ENCODE measurements around the gene TMED6.
A peak's percentile ranks its signal among the peaks of the same experiment; 100 is the strongest.

Gene TMED6

DNA sequence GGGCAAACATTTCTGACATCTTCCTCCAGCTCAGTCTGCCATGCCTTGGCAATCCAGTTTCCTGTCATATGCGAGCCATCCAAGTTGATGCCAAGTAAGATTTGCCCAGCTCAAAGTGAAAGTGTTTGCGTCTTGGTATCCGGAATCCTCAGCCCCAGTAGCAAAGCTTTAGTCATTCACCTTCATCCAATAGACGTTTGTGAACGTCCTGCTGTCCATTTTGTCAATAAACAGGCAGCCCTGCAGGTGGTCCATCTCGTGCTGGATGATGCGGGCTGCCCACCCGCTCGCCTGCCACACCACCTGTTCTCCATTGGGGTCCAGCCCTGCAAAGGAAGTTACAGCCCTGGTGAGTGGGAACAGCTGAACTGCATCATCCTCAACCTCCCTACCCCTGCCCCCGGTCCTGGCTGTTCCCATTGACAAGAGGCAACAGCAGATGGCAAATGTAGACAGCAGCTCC is 22.7 kb downstream of the TMED6 start:
- Histone ChIP-seq H3K9ac (ENCODE audit: low read length) (peak overlapping the region; percentile 87), H3K27me3 (ENCODE audit: low read length) (no peaks in the 10 kb centered on the region), H3K27ac (ENCODE audit: low read depth, low read length) (peak overlapping the region; percentile 67), H3K4me3 (ENCODE audit: insufficient read depth, low read length, poor library complexity, severe bottlenecking) (peak overlapping the region; percentile 66), H4K20me1 (ENCODE audit: low read depth, low read length) (peaks cover 3% of the 10 kb centered on the region; the same call in 1 of the 2 replicates), H3K36me3 (ENCODE audit: low read length) (peaks cover 3% of the 10 kb centered on the region), H2AFZ (ENCODE audit: low read depth, low read length, severe bottlenecking) (no peak overlapping the region), H3F3A (ENCODE audit: insufficient read depth) (peaks cover 14% of the 10 kb centered on the region), H3K4me2 (ENCODE audit: low read depth, low read length, poor library complexity, severe bottlenecking) (peak overlapping the region; percentile 88), H3K9me3 (ENCODE audit: insufficient read depth, low read length) (no peaks in the 10 kb centered on the region), H3K9me2 (replicated peaks; ENCODE audit: insufficient read depth, low read length) (no peaks in the 10 kb centered on the region), H3K79me2 (ENCODE audit: insufficient read depth, low read length) (peaks cover 64% of the 10 kb centered on the region)
- TF ChIP-seq, protein P1, sequence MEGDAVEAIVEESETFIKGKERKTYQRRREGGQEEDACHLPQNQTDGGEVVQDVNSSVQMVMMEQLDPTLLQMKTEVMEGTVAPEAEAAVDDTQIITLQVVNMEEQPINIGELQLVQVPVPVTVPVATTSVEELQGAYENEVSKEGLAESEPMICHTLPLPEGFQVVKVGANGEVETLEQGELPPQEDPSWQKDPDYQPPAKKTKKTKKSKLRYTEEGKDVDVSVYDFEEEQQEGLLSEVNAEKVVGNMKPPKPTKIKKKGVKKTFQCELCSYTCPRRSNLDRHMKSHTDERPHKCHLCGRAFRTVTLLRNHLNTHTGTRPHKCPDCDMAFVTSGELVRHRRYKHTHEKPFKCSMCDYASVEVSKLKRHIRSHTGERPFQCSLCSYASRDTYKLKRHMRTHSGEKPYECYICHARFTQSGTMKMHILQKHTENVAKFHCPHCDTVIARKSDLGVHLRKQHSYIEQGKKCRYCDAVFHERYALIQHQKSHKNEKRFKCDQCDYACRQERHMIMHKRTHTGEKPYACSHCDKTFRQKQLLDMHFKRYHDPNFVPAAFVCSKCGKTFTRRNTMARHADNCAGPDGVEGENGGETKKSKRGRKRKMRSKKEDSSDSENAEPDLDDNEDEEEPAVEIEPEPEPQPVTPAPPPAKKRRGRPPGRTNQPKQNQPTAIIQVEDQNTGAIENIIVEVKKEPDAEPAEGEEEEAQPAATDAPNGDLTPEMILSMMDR (IDR thresholded peaks at IDR 0.05; ENCODE audit: insufficient read depth, low read length, poor library complexity, severe bottlenecking) = no peak
- TF ChIP-seq EZH2phosphoT487 (conservative IDR thresholded peaks at IDR 0.05; ENCODE audit: low read length) = no peak

- Histone ChIP-seq H3K9me2 (replicated peaks; ENCODE audit: insufficient read depth, low read length) (no peaks in the 10 kb centered on the region), H4K20me1 (ENCODE audit: low read depth, low read length) (peaks cover 7% of the 10 kb centered on the region; the same call in 1 of the 2 replicates), H3F3A (ENCODE audit: insufficient read depth) (peaks cover 14% of the 10 kb centered on the region), H2AFZ (ENCODE audit: low read depth, low read length, severe bottlenecking) (no peak overlapping the region), H3K4me2 (ENCODE audit: low read depth, low read length, poor library complexity, severe bottlenecking) (peak overlapping the region; percentile 88), H3K9me3 (ENCODE audit: insufficient read depth, low read length) (no peaks in the 10 kb centered on the region), H3K79me2 (ENCODE audit: insufficient read depth, low read length) (peaks cover 68% of the 10 kb centered on the region), H3K36me3 (ENCODE audit: low read length) (peaks cover 3% of the 10 kb centered on the region; the same call in 1 of the 2 replicates), H3K4me3 (ENCODE audit: insufficient read depth, low read length, poor library complexity, severe bottlenecking) (peak overlapping the region; percentile 66), H3K27ac (ENCODE audit: low read depth, low read length) (peak overlapping the region; percentile 68), H3K9ac (ENCODE audit: low read length) (peak overlapping the region; percentile 87), H3K27me3 (ENCODE audit: low read length) (no peaks in the 10 kb centered on the region)
- TF ChIP-seq, protein P1 (IDR thresholded peaks at IDR 0.05; ENCODE audit: insufficient read depth, low read length, poor library complexity, severe bottlenecking) = no peak
- TF ChIP-seq EZH2phosphoT487 (conservative IDR thresholded peaks at IDR 0.05; ENCODE audit: low read length) = no peak
Observed at GRCh38 chr16:69327585-69328310, 23.8 kb downstream of the TMED6 start.

DNA sequence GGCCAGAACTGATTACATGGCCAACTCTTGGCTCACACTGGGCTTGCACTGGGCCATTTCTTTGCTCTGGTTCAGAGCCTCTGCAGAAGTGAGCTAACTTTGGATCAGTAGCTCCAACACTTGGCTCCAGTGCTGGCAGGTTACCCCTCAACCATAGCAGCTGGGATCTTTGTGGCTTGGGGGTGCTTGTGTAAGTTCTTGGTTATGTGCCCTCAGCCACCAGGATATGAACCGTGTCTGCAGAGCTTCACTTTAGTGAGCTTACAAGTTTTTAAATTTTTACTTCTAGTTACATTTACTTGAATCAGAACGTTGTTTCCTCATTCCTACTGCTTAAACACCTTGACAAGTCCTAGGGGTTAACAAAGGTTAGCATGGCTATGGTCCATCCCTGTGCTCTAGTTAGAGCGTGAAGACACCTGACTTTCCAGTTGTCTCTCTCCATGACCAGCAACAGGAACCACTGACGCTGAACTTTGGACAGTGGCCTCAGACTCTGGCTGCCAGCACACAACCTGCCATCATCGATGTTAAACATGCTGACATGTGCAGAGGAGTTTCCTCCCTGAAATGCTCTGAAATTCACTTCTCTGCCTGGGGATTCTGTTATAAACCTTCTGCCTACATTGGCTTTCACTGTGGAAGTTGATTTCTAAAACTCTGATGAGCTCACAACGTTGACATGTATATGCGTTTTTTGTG is 25.3 kb downstream of the TMED6 start:
- H3K79me2 ChIP-seq (ENCODE audit: insufficient read depth, low read length) = peaks cover 68% of the 10 kb centered on the region
- H3K9me3 ChIP-seq (ENCODE audit: insufficient read depth, low read length) = no peaks in the 10 kb centered on the region
- H3K9ac ChIP-seq (ENCODE audit: low read length) = peak overlapping the region; percentile 87
- H3K36me3 ChIP-seq (ENCODE audit: low read length) = peaks cover 3% of the 10 kb centered on the region; the same call in 1 of the 2 replicates
- peak overlapping the region; percentile 88 for H3K4me2 ChIP-seq (ENCODE audit: low read depth, low read length, poor library complexity, severe bottlenecking)
- TF ChIP-seq, protein P1 (IDR thresholded peaks at IDR 0.05; ENCODE audit: insufficient read depth, low read length, poor library complexity, severe bottlenecking) = no peak
- H3K9me2 ChIP-seq (replicated peaks; ENCODE audit: insufficient read depth, low read length) = no peaks in the 10 kb centered on the region
- no peaks in the 10 kb centered on the region for H3K27me3 ChIP-seq (ENCODE audit: low read length)
- H3K4me3 ChIP-seq (ENCODE audit: insufficient read depth, low read length, poor library complexity, severe bottlenecking) = peak overlapping the region; percentile 49
- peak overlapping the region; percentile 68 for H3K27ac ChIP-seq (ENCODE audit: low read depth, low read length)
- H2AFZ ChIP-seq (ENCODE audit: low read depth, low read length, severe bottlenecking) = no peak overlapping the region
- peaks cover 9% of the 10 kb centered on the region for H3F3A ChIP-seq (ENCODE audit: insufficient read depth)
- H4K20me1 ChIP-seq (ENCODE audit: low read depth, low read length) = peaks cover 7% of the 10 kb centered on the region; the same call in 1 of the 2 replicates

Measured in SU-DHL-6 (cell line).